Measurements from ENCODE around the gene CYTH4.
"Not testable (repeated sequence)": the region's sequence is repeated elsewhere in the genome, so short reads cannot be mapped to it uniquely, and the experiment has no call there.

The CYTH4 gene

GRCh38 chr22:37282385-37282677 is at the start of gene CYTH4:
TSS of gene CYTH4 (plus strand) at chr22:37282508. CDS start at chr22:37282570, 62 bp downstream.
- no peak for DNase-seq

GRCh38 chr22:37233371-37233750 is 48.9 kb upstream of the CYTH4 start:
- not testable (repeated sequence) for DNase-seq

GRCh38 chr22:37233751-37234631 is 48.3 kb upstream of the CYTH4 start:
- DNase-seq: no peak

GRCh38 chr22:37234736-37235711 is 47.3 kb upstream of the CYTH4 start:
- no peak for DNase-seq

GRCh38 chr22:37235897-37236607 is 46.3 kb upstream of the CYTH4 start:
- DNase-seq: no peak

- no peak for DNase-seq
These were observed 44.7 kb upstream of the CYTH4 start for GRCh38 chr22:37237371-37238268.

GRCh38 chr22:37239336-37240239 is 42.7 kb upstream of the CYTH4 start:
- no peak for DNase-seq

- no peak for DNase-seq
These were observed 41.9 kb upstream of the CYTH4 start for GRCh38 chr22:37240240-37240940.

- no peak for DNase-seq
These were observed 41.4 kb upstream of the CYTH4 start for GRCh38 chr22:37240941-37241320.

- peak; percentile 7 to 11 for DNase-seq
These were observed 40.8 kb upstream of the CYTH4 start for GRCh38 chr22:37241351-37242142.

GRCh38 chr22:37242395-37242918 is 39.9 kb upstream of the CYTH4 start:
- peak; percentile 99 for DNase-seq

GRCh38 chr22:37243402-37244113 is 38.8 kb upstream of the CYTH4 start:
- DNase-seq: peak in 1 of 2 experiments; percentile 8

GRCh38 chr22:37244114-37244921 is 38.0 kb upstream of the CYTH4 start, which contains the start of gene RAC2:
TSS of gene RAC2 (minus strand) at chr22:37244269. CDS start at chr22:37244148, 121 bp downstream.
- peak; percentile 94 to 96 for DNase-seq

- DNase-seq: peak; percentile 66 to 73
These were observed 37.2 kb upstream of the CYTH4 start for GRCh38 chr22:37244922-37245722.

- no peak for DNase-seq
These were observed 36.6 kb upstream of the CYTH4 start for GRCh38 chr22:37245740-37246139.

GRCh38 chr22:37248251-37248650 is 34.1 kb upstream of the CYTH4 start:
- no peak for DNase-seq

GRCh38 chr22:37249986-37250385 is 32.3 kb upstream of the CYTH4 start:
- no peak for DNase-seq
